Measurements from ENCODE around the gene SLC8A2. TPM values are rescaled to one million over a fixed set of nuclear protein-coding genes. Genes with fewer than 3 reads are reported as not detected.

The SLC8A2 gene
- total RNA-seq, 1 experiment from 2014 or later, result 11.3 TPM

DNA sequence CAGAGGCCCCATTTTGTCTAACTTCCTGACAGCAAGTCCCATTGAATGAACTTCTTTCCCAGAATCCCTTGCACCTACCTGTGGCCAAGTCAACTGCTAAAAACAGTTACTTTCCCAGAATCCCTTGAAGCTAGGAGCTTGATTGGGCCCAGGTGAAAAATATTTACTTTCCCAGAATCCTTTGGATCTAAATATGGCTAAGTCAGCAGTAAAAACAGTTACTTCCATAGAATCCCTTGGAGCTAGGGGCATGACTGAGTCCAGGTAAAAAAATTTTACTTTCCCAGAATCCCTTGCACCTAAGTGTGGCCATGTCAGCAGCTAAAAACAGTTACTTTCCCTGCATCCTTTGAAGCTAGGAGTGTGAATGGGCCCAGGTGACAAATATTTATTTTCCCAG, 39.2 kb downstream of the SLC8A2 start:
- H3K9me3 ChIP-seq (ENCODE audit: control insufficient read depth, low read depth, low read length), result no peaks in the 10 kb centered on the region
- H3K36me3 Mint-ChIP-seq (ENCODE audit: insufficient read depth in 1 of 3, low read depth in 3 of 3), result no peaks in the 10 kb centered on the region; a peak in 1 of 7 replicates
- no peaks in the 10 kb centered on the region for H4K20me1 ChIP-seq (ENCODE audit: control insufficient read depth, insufficient read depth, insufficient read length)

More for the DNA sequence above, 39.2 kb downstream of the SLC8A2 start:
- no peak overlapping the region for H2AK5ac ChIP-seq (ENCODE audit: insufficient read length, low read length)
- no peak overlapping the region for H3T11ph ChIP-seq (ENCODE audit: low read length)
- H2BK5ac ChIP-seq (ENCODE audit: insufficient read length, low read length), result no peak overlapping the region
- no peak overlapping the region for H2BK20ac ChIP-seq (ENCODE audit: low read depth, low read length, poor library complexity, severe bottlenecking)
- H3K4me1 Mint-ChIP-seq, result peaks cover 9 to 20% of the 10 kb centered on the region in 2 experiments
- no peak overlapping the region for H3K4ac ChIP-seq (ENCODE audit: low read depth, low read length)
- H3K27ac ChIP-seq (ENCODE audit: insufficient read length, low read depth, low read length), result no peak overlapping the region
- no peak overlapping the region for H2BK120ac ChIP-seq (ENCODE audit: low read depth, low read length, poor library complexity, severe bottlenecking)
- H3K27me3 Mint-ChIP-seq (ENCODE audit: low read depth), result peaks cover 18% of the 10 kb centered on the region
- no peaks in the 10 kb centered on the region for H3K79me1 ChIP-seq (ENCODE audit: insufficient read depth, low read depth, low read length, poor library complexity, severe bottlenecking)
- H3K18ac ChIP-seq (ENCODE audit: insufficient read length, low read depth, low read length), result no peak overlapping the region
- H3K9ac ChIP-seq (ENCODE audit: extremely low read depth, insufficient read length, low read length), result no peak overlapping the region
- H3K27me3 ChIP-seq (ENCODE audit: insufficient read depth, low read length), result no peaks in the 10 kb centered on the region
- H4K5ac ChIP-seq (ENCODE audit: insufficient read length, low read depth, low read length), result no peak overlapping the region
- no peak for TF ChIP-seq CTCF (conservative IDR thresholded peaks at IDR 0.05)
- no peaks in the 10 kb centered on the region for H3K79me2 ChIP-seq (ENCODE audit: insufficient read depth, low read length)
- H3K9me3 Mint-ChIP-seq, result no peaks in the 10 kb centered on the region; a peak in 1 of 5 replicates
- H2AFZ ChIP-seq (ENCODE audit: low read length), result no peak overlapping the region
- H3K14ac ChIP-seq (ENCODE audit: insufficient read depth, low read length), result no peak overlapping the region
- no peak overlapping the region for H3K56ac ChIP-seq (ENCODE audit: insufficient read length, low read depth, low read length)
- no peak overlapping the region for H3K27ac Mint-ChIP-seq
- no peak for DNase-seq
- H3K23me2 ChIP-seq (ENCODE audit: insufficient read length, low read depth, low read length, poor library complexity, severe bottlenecking), result peaks cover 19% of the 10 kb centered on the region
- no peak overlapping the region for H2BK12ac ChIP-seq (ENCODE audit: insufficient read length, low read depth, low read length)
- H3K23ac ChIP-seq (ENCODE audit: insufficient read length, low read depth, low read length), result no peak overlapping the region
- H3K4me3 Mint-ChIP-seq, result no peak overlapping the region
- no peak overlapping the region for H2BK15ac ChIP-seq (ENCODE audit: low read depth, low read length)
- no peaks in the 10 kb centered on the region for H3K4me1 ChIP-seq (ENCODE audit: insufficient read depth, low read length)
- no peak overlapping the region for H3K4me2 ChIP-seq (ENCODE audit: insufficient read depth, insufficient read length, low read length)
- no peak overlapping the region for H4K91ac ChIP-seq (ENCODE audit: insufficient read length, low read depth, low read length)
- no peak overlapping the region for H4K8ac ChIP-seq (replicated peaks; ENCODE audit: insufficient read length, low read depth, low read length)

All from H9 (cell line).